ENCODE data around the gene SORCS1. TPM values are rescaled to one million over a fixed set of nuclear protein-coding genes. Genes with fewer than 3 reads are reported as not detected.

SORCS1 gene
- total and polyA plus RNA-seq, 4 donors, result 0.08 to 0.21 (median 0.09) TPM; not detected in 1

DNA sequence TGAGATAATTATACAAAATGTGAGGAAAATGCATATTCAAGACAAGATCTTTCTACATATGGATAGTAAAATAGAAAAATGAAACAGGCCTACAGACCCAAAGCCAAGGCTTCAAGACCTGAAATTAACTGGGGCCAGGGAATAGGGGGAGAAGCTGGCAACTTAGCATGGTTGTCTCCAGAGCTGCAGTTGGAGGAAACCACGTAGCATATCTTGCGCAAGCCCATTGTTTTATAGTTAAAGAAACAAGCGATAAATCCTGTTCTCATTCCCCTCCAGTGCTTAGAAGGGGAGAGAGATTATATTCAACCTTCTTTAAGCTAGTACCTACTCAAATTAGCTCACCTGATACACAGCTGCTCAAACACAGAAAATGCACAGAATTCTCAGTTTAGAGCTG is 197.1 kb downstream of the SORCS1 start:
- no peak overlapping the region for H3K27ac ChIP-seq (ENCODE audit: low read depth in 1 of 2, low read length in 2 of 2)
- TF ChIP-seq JUND (IDR thresholded peaks at IDR 0.05), result no peak
- no peak for TF ChIP-seq FOXA1 (IDR thresholded peaks at IDR 0.05)
- TF ChIP-seq, protein P1, sequence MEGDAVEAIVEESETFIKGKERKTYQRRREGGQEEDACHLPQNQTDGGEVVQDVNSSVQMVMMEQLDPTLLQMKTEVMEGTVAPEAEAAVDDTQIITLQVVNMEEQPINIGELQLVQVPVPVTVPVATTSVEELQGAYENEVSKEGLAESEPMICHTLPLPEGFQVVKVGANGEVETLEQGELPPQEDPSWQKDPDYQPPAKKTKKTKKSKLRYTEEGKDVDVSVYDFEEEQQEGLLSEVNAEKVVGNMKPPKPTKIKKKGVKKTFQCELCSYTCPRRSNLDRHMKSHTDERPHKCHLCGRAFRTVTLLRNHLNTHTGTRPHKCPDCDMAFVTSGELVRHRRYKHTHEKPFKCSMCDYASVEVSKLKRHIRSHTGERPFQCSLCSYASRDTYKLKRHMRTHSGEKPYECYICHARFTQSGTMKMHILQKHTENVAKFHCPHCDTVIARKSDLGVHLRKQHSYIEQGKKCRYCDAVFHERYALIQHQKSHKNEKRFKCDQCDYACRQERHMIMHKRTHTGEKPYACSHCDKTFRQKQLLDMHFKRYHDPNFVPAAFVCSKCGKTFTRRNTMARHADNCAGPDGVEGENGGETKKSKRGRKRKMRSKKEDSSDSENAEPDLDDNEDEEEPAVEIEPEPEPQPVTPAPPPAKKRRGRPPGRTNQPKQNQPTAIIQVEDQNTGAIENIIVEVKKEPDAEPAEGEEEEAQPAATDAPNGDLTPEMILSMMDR (IDR thresholded peaks at IDR 0.05; ENCODE audit: low read depth, low read length, missing input control), result no peak
- TF ChIP-seq, protein P2, sequence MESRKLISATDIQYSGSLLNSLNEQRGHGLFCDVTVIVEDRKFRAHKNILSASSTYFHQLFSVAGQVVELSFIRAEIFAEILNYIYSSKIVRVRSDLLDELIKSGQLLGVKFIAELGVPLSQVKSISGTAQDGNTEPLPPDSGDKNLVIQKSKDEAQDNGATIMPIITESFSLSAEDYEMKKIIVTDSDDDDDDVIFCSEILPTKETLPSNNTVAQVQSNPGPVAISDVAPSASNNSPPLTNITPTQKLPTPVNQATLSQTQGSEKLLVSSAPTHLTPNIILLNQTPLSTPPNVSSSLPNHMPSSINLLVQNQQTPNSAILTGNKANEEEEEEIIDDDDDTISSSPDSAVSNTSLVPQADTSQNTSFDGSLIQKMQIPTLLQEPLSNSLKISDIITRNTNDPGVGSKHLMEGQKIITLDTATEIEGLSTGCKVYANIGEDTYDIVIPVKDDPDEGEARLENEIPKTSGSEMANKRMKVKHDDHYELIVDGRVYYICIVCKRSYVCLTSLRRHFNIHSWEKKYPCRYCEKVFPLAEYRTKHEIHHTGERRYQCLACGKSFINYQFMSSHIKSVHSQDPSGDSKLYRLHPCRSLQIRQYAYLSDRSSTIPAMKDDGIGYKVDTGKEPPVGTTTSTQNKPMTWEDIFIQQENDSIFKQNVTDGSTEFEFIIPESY (IDR thresholded peaks at IDR 0.05), result no peak
- TF ChIP-seq, protein P3, sequence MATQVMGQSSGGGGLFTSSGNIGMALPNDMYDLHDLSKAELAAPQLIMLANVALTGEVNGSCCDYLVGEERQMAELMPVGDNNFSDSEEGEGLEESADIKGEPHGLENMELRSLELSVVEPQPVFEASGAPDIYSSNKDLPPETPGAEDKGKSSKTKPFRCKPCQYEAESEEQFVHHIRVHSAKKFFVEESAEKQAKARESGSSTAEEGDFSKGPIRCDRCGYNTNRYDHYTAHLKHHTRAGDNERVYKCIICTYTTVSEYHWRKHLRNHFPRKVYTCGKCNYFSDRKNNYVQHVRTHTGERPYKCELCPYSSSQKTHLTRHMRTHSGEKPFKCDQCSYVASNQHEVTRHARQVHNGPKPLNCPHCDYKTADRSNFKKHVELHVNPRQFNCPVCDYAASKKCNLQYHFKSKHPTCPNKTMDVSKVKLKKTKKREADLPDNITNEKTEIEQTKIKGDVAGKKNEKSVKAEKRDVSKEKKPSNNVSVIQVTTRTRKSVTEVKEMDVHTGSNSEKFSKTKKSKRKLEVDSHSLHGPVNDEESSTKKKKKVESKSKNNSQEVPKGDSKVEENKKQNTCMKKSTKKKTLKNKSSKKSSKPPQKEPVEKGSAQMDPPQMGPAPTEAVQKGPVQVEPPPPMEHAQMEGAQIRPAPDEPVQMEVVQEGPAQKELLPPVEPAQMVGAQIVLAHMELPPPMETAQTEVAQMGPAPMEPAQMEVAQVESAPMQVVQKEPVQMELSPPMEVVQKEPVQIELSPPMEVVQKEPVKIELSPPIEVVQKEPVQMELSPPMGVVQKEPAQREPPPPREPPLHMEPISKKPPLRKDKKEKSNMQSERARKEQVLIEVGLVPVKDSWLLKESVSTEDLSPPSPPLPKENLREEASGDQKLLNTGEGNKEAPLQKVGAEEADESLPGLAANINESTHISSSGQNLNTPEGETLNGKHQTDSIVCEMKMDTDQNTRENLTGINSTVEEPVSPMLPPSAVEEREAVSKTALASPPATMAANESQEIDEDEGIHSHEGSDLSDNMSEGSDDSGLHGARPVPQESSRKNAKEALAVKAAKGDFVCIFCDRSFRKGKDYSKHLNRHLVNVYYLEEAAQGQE (IDR thresholded peaks at IDR 0.05), result no peak
- no peak for TF ChIP-seq RXRA (IDR thresholded peaks at IDR 0.05)
- TF ChIP-seq TAF1 (conservative IDR thresholded peaks at IDR 0.05), result no peak
- TF ChIP-seq SP1 (IDR thresholded peaks at IDR 0.05), result no peak
- no peak for TF ChIP-seq HNF4A (conservative IDR thresholded peaks at IDR 0.05)
- TF ChIP-seq, protein P4, sequence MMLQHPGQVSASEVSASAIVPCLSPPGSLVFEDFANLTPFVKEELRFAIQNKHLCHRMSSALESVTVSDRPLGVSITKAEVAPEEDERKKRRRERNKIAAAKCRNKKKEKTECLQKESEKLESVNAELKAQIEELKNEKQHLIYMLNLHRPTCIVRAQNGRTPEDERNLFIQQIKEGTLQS (IDR thresholded peaks at IDR 0.05), result no peak
- TF ChIP-seq EGR1 (IDR thresholded peaks at IDR 0.05; ENCODE audit: low read depth in 2 of 2), result no peak
- TF ChIP-seq GABPA (IDR thresholded peaks at IDR 0.05 in 1 of 2, conservative IDR thresholded peaks at IDR 0.05 in 1 of 2), result no peak
- no peak for TF ChIP-seq RAD21 (IDR thresholded peaks at IDR 0.05)
- no peak for TF ChIP-seq HNF4G (IDR thresholded peaks at IDR 0.05)
- TF ChIP-seq, protein P5, sequence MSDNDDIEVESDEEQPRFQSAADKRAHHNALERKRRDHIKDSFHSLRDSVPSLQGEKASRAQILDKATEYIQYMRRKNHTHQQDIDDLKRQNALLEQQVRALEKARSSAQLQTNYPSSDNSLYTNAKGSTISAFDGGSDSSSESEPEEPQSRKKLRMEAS (IDR thresholded peaks at IDR 0.05), result no peak
- no peak for TF ChIP-seq NR2F2 (IDR thresholded peaks at IDR 0.05)
- TF ChIP-seq FOXA2 (IDR thresholded peaks at IDR 0.05), result no peak
- H3K36me3 ChIP-seq (ENCODE audit: control insufficient read depth in 4 of 4, insufficient read depth in 3 of 4, low read depth in 1 of 4, low read length in 3 of 4), result no peaks in the 10 kb centered on the region
- DNase-seq (ENCODE audit: low spot score), result no peak
- no peak overlapping the region for H3K9ac ChIP-seq (ENCODE audit: low read depth in 1 of 2, low read length in 2 of 2)
- H3K27me3 ChIP-seq (ENCODE audit: control insufficient read depth in 4 of 4, insufficient read depth in 4 of 4, low read length in 3 of 4), result no peaks in the 10 kb centered on the region
- H3K4me3 ChIP-seq (ENCODE audit: low read depth in 1 of 3, low read length in 3 of 3), result no peak overlapping the region
- WGBS, result 72% methylated on average over 3 of the region's 3 CpGs
- H3K9me3 ChIP-seq (ENCODE audit: control insufficient read depth in 4 of 4, low read length in 3 of 4), result no peaks in the 10 kb centered on the region
- peaks cover 3 to 12% (median 11%) of the 10 kb centered on the region in 4 donors for H3K4me1 ChIP-seq (ENCODE audit: control insufficient read depth in 4 of 4, insufficient read depth in 4 of 4, low read length in 3 of 4)
